IMR-90 (cell line): ENCODE data around the gene THSD7B. TPM values are rescaled to one million over a fixed set of nuclear protein-coding genes. Genes with fewer than 3 reads are reported as not detected.

ENCODE experiments used
- ATAC-seq: fragments of 200-7000 bp; cut with Tn5 transposase; 2 replicates; pipeline ENCODE4 v1.9.1; 2020; ENCODE audit warnings: low read depth, mild to moderate bottlenecking, moderate library complexity
- BruUV-seq: library from RNA; stranded (reverse); fragments of 400-500 nt; replicated peaks from 2 replicates; lab custom pipeline; 2021; lab: Mats Ljungman, UMichigan
- CTCF ChIA-PET: fragments of 300-600 bp; formaldehyde crosslinking; extraction: SDS; loops from one replicate; lab custom pipeline; 2021; ENCODE audit warnings: antibody characterized with exemption; lab: Yijun Ruan, JAX
- POLR2A ChIA-PET: fragments of 300-600 bp; sonication (Branson Sonifier 250); formaldehyde crosslinking; loops from one replicate; lab custom pipeline; 2022; ENCODE audit warnings: antibody characterized with exemption; ENCODE audit not compliant: unreplicated experiment; lab: Charles Lee
- DNase-seq: peaks from one replicate; pipeline ENCODE4 v3.0.0; 2013
- H2AFZ ChIP-seq: replicated peaks from 2 replicates; pipeline ENCODE3; 2013; ENCODE audit warnings: low read length, mild to moderate bottlenecking; ENCODE audit not compliant: poor library complexity
- H2AK5ac ChIP-seq: 2 replicates; pipeline ENCODE4 v1.6.1; 2013; ENCODE audit warnings: low read depth, low read length, inconsistent platforms
- H2AK9ac ChIP-seq: replicated peaks from 2 replicates; pipeline ENCODE3; 2013; ENCODE audit warnings: mild to moderate bottlenecking, low read depth, low read length, moderate library complexity; ENCODE audit not compliant: poor library complexity
- H2BK120ac ChIP-seq: 2 replicates; pipeline ENCODE4 v1.6.1; 2013; ENCODE audit warnings: low read depth, low read length, inconsistent platforms
- H2BK15ac ChIP-seq: 3 replicates; pipeline ENCODE4 v1.6.1; 2013; ENCODE audit warnings: low read depth, low read length, inconsistent platforms
- H2BK20ac ChIP-seq: 2 replicates; pipeline ENCODE4 v1.6.1; 2013; ENCODE audit warnings: low read depth, mild to moderate bottlenecking, inconsistent platforms, low read length, moderate library complexity
- H2BK5ac ChIP-seq: 2 replicates; pipeline ENCODE4 v1.6.1; 2013; ENCODE audit warnings: mild to moderate bottlenecking, low read depth, low read length, inconsistent platforms; ENCODE audit not compliant: poor library complexity, severe bottlenecking
- H3K14ac ChIP-seq: replicated peaks from 2 replicates; pipeline ENCODE4 v1.6.1; 2013; ENCODE audit warnings: low read depth, low read length, inconsistent platforms
- H3K18ac ChIP-seq: 2 replicates; pipeline ENCODE4 v1.6.1; 2013; ENCODE audit warnings: low read depth, low read length, control low read depth
- H3K23ac ChIP-seq: 2 replicates; pipeline ENCODE4 v1.6.1; 2013; ENCODE audit warnings: low read depth, low read length, inconsistent platforms
- H3K27ac ChIP-seq: 2 replicates; pipeline ENCODE4 v1.5.1; 2013; ENCODE audit warnings: mild to moderate bottlenecking, control low read depth, low read length; ENCODE audit not compliant: insufficient read depth
- H3K27me3 ChIP-seq: 2 replicates; pipeline ENCODE4 v1.6.1; 2013; ENCODE audit warnings: low read length; ENCODE audit not compliant: control insufficient read depth, insufficient read depth
- H3K36me3 ChIP-seq: 2 replicates; pipeline ENCODE4 v1.6.1; 2013; ENCODE audit warnings: low read length, mixed read lengths; ENCODE audit not compliant: control insufficient read depth, insufficient read depth
- H3K4ac ChIP-seq: 2 replicates; pipeline ENCODE4 v1.6.1; 2013; ENCODE audit warnings: low read depth, low read length, inconsistent platforms
- H3K4me1 ChIP-seq: 2 replicates; pipeline ENCODE4 v1.6.1; 2013; ENCODE audit warnings: low read length, mixed read lengths; ENCODE audit not compliant: control insufficient read depth, insufficient read depth
- H3K4me2 ChIP-seq: 2 replicates; pipeline ENCODE4 v1.6.1; 2013; ENCODE audit warnings: low read depth, mild to moderate bottlenecking, control low read depth, low read length, moderate library complexity
- H3K4me3 ChIP-seq: 2 replicates; pipeline ENCODE4 v1.5.1; 2013; ENCODE audit warnings: low read depth, mild to moderate bottlenecking, control low read depth, low read length, moderate library complexity; ENCODE audit not compliant: insufficient read depth
- H3K56ac ChIP-seq: 2 replicates; pipeline ENCODE4 v1.6.1; 2013; ENCODE audit warnings: low read length, inconsistent platforms; ENCODE audit not compliant: insufficient read depth; ENCODE audit errors: extremely low read depth
- H3K79me1 ChIP-seq, 2 experiments: 2 replicates each; pipeline ENCODE4 v1.6.1; 2013; ENCODE audit warnings: low read length in 2 of 2, inconsistent platforms in 1 of 2, low read depth in 1 of 2
- H3K9ac ChIP-seq: 2 replicates; pipeline ENCODE4 v1.6.1; 2013; ENCODE audit warnings: low read depth, low read length, control low read depth
- H3K9me1 ChIP-seq: 2 replicates; pipeline ENCODE4 v1.6.1; 2013; ENCODE audit warnings: low read length, inconsistent platforms; ENCODE audit not compliant: insufficient read depth
- H3K9me3 ChIP-seq: 2 replicates; pipeline ENCODE4 v1.6.1; 2013; ENCODE audit warnings: low read length; ENCODE audit not compliant: control insufficient read depth, insufficient read depth
- H4K20me1 ChIP-seq: 2 replicates; pipeline ENCODE4 v1.6.1; 2013; ENCODE audit warnings: low read length, inconsistent platforms; ENCODE audit not compliant: insufficient read depth
- H4K5ac ChIP-seq: 2 replicates; pipeline ENCODE4 v1.6.1; 2013; ENCODE audit warnings: mild to moderate bottlenecking, low read depth, low read length, control low read depth
- H4K8ac ChIP-seq, 2 experiments: 2 replicates each; pipeline ENCODE4 v1.6.1; 2013; ENCODE audit warnings: low read depth in 2 of 2, low read length in 2 of 2, control low read depth in 1 of 2, inconsistent platforms in 1 of 2
- H4K91ac ChIP-seq: 2 replicates; pipeline ENCODE4 v1.6.1; 2013; ENCODE audit warnings: low read depth, low read length, inconsistent platforms; ENCODE audit not compliant: insufficient read depth
- RFX5 ChIP-seq: IDR thresholded peaks from 2 replicates; pipeline ENCODE4 v1.8.0; 2012; ENCODE audit warnings: low read depth, mild to moderate bottlenecking, low read length, moderate library complexity
- dilution Hi-C: fragments of 300-500 bp; cut with HindIII; formaldehyde crosslinking; loops from one replicate; pipeline ENCODE4 v1.14.3; 2018; ENCODE audit warnings: low sequenced_read_pairs; ENCODE audit not compliant: unreplicated experiment
- in situ Hi-C: fragments of 300-500 bp; cut with MboI; formaldehyde crosslinking; loops from 3 replicates; pipeline ENCODE4 v1.14.3; 2019; ENCODE audit warnings: low sequenced_read_pairs, inconsistent platforms, mixed read lengths
- intact Hi-C: fragments of 100-400 bp; cut with micrococcal nuclease; formaldehyde crosslinking; loops from 2 replicates; pipeline ENCODE4 v1.10.0; 2022
- polyA plus RNA-seq, 3 experiments: library from polyadenylated mRNA; depleted of rRNA; stranded (reverse); fragments of >200 nt; gene quantifications; 2 replicates each; pipeline ENCODE4 v1.2.3, GENCODE V29; 2012; ENCODE audit warnings: low replicate concordance in 1 of 3
- total RNA-seq: library from RNA; depleted of rRNA; stranded (reverse); fragments of >200 nt; gene quantifications from 2 replicates; pipeline ENCODE4 v1.2.3, GENCODE V29; 2012

The THSD7B gene
- total and polyA plus RNA-seq, 2 of the 4 experiments (the other 2 are of a cell fraction) = not detected

DNA sequence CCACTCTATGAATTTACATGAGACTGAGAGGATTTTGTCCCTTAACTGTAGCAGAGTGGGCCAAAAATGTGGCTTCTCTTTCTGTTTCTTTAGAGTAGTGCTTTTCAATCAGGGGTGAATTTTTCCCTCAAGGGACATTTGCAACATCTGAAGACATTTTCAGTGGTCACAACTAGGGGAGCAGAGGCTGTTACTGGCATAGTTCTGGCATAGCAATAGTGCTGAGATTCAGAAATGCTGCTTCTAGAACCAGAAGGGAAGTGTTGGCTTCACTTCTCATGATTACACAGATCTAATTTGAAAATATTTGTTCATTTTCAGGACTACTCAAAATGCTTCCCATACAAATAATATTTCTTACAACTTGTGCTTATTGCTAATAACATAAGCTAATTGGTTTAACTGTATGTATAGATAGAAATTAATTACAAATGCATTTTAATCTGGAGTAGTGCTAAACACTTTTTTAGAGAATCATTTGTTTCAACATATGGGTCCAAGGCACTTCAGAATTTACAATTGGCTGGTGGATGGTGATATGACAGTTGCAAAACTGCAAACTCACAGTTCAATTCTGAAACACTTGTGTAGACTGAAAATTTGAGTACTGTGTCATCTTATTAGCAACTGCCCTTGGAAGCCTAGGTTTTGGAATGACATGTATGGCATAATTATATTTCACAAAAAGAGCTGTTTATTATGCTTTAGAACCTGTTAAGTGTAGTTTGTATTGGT is 526.7 kb downstream of the THSD7B start:
- CTCF ChIA-PET = no interaction called here
- Histone ChIP-seq H3K9me3 (peaks cover 7% of the 10 kb centered on the region), H3K36me3 (no peaks in the 10 kb centered on the region), H3K4ac (no peak overlapping the region), H4K91ac (no peak overlapping the region), H3K56ac (no peak overlapping the region), H3K4me2 (no peak overlapping the region), H2BK20ac (no peak overlapping the region), H4K5ac (no peak overlapping the region), H3K4me1 (no peaks in the 10 kb centered on the region), H3K14ac (no peak overlapping the region), H2BK5ac (no peak overlapping the region), H2AFZ (no peak overlapping the region), H3K9me1 (no peaks in the 10 kb centered on the region), H2BK120ac (no peak overlapping the region), H3K79me1 (no peaks in the 10 kb centered on the region), H3K9ac (no peak overlapping the region), H2AK9ac (no peak overlapping the region), H3K18ac (no peak overlapping the region), H4K20me1 (no peaks in the 10 kb centered on the region), H2BK15ac (no peak overlapping the region), H3K27me3 (no peaks in the 10 kb centered on the region), H3K4me3 (no peak overlapping the region), H3K23ac (no peak overlapping the region), H3K27ac (no peak overlapping the region), H4K8ac (no peak overlapping the region), H2AK5ac (no peak overlapping the region)
- in situ Hi-C loops (no loop called here), dilution Hi-C loops (no loop called here), intact Hi-C loops (no loop called here)
- DNase-seq (no peak), ATAC-seq (no peak)
- BruUV-seq = no TSS peak
- TF ChIP-seq RFX5 = no peak
- POLR2A ChIA-PET = no interaction called here
